ENCODE results near the gene NR6A1.

Gene NR6A1

GRCh38 chr9:124483481-124483880, 287.6 kb downstream of the NR6A1 start:
- Histone ChIP-seq H3K27ac (ENCODE audit: low read depth, low read length) (no peak overlapping the region), H3K27me3 (ENCODE audit: low read length) (no peaks in the 10 kb centered on the region), H2AFZ (ENCODE audit: low read depth, low read length, severe bottlenecking) (no peak overlapping the region), H3K79me2 (ENCODE audit: insufficient read depth, low read length) (no peaks in the 10 kb centered on the region), H3K9me2 (replicated peaks; ENCODE audit: insufficient read depth, low read length) (no peaks in the 10 kb centered on the region), H3K4me2 (ENCODE audit: low read depth, low read length, poor library complexity, severe bottlenecking) (no peak overlapping the region), H3F3A (ENCODE audit: insufficient read depth) (no peaks in the 10 kb centered on the region), H3K4me3 (ENCODE audit: insufficient read depth, low read length, poor library complexity, severe bottlenecking) (no peak overlapping the region), H3K9me3 (ENCODE audit: insufficient read depth, low read length) (no peaks in the 10 kb centered on the region), H4K20me1 (ENCODE audit: low read depth, low read length) (no peaks in the 10 kb centered on the region), H3K9ac (ENCODE audit: low read length) (no peak overlapping the region), H3K36me3 (ENCODE audit: low read length) (no peaks in the 10 kb centered on the region)
- TF ChIP-seq CTCF (IDR thresholded peaks at IDR 0.05; ENCODE audit: insufficient read depth, low read length, poor library complexity, severe bottlenecking) (no peak), EZH2phosphoT487 (conservative IDR thresholded peaks at IDR 0.05; ENCODE audit: low read length) (no peak)

GRCh38 chr9:124482431-124483031, 288.6 kb downstream of the NR6A1 start:
- Histone ChIP-seq H3K79me2 (ENCODE audit: insufficient read depth, low read length) (no peaks in the 10 kb centered on the region), H3K9ac (ENCODE audit: low read length) (no peak overlapping the region), H2AFZ (ENCODE audit: low read depth, low read length, severe bottlenecking) (no peak overlapping the region), H4K20me1 (ENCODE audit: low read depth, low read length) (no peaks in the 10 kb centered on the region), H3K9me3 (ENCODE audit: insufficient read depth, low read length) (no peaks in the 10 kb centered on the region), H3K36me3 (ENCODE audit: low read length) (no peaks in the 10 kb centered on the region), H3K27ac (ENCODE audit: low read depth, low read length) (no peak overlapping the region), H3F3A (ENCODE audit: insufficient read depth) (no peaks in the 10 kb centered on the region), H3K4me2 (ENCODE audit: low read depth, low read length, poor library complexity, severe bottlenecking) (no peak overlapping the region), H3K4me3 (ENCODE audit: insufficient read depth, low read length, poor library complexity, severe bottlenecking) (no peak overlapping the region), H3K27me3 (ENCODE audit: low read length) (no peaks in the 10 kb centered on the region), H3K9me2 (replicated peaks; ENCODE audit: insufficient read depth, low read length) (no peaks in the 10 kb centered on the region)
- TF ChIP-seq EZH2phosphoT487 (conservative IDR thresholded peaks at IDR 0.05; ENCODE audit: low read length) (no peak), CTCF (IDR thresholded peaks at IDR 0.05; ENCODE audit: insufficient read depth, low read length, poor library complexity, severe bottlenecking) (no peak)

GRCh38 chr9:124481115-124481514, 290.0 kb downstream of the NR6A1 start:
- no peak overlapping the region for H3K9ac ChIP-seq (ENCODE audit: low read length)
- no peak overlapping the region for H3K4me2 ChIP-seq (ENCODE audit: low read depth, low read length, poor library complexity, severe bottlenecking)
- TF ChIP-seq EZH2phosphoT487 (conservative IDR thresholded peaks at IDR 0.05; ENCODE audit: low read length) (no peak), CTCF (IDR thresholded peaks at IDR 0.05; ENCODE audit: insufficient read depth, low read length, poor library complexity, severe bottlenecking) (no peak)
- no peaks in the 10 kb centered on the region for H3K27me3 ChIP-seq (ENCODE audit: low read length)
- H2AFZ ChIP-seq (ENCODE audit: low read depth, low read length, severe bottlenecking) = no peak overlapping the region
- no peaks in the 10 kb centered on the region for H3K36me3 ChIP-seq (ENCODE audit: low read length)
- H3F3A ChIP-seq (ENCODE audit: insufficient read depth) = no peaks in the 10 kb centered on the region
- no peaks in the 10 kb centered on the region for H3K9me2 ChIP-seq (replicated peaks; ENCODE audit: insufficient read depth, low read length)
- no peaks in the 10 kb centered on the region for H4K20me1 ChIP-seq (ENCODE audit: low read depth, low read length)
- H3K4me3 ChIP-seq (ENCODE audit: insufficient read depth, low read length, poor library complexity, severe bottlenecking) = no peak overlapping the region
- no peak overlapping the region for H3K27ac ChIP-seq (ENCODE audit: low read depth, low read length)
- no peaks in the 10 kb centered on the region for H3K9me3 ChIP-seq (ENCODE audit: insufficient read depth, low read length)
- no peaks in the 10 kb centered on the region for H3K79me2 ChIP-seq (ENCODE audit: insufficient read depth, low read length)
